H9 (cell line): ENCODE data around the gene FTO. TPM values are rescaled to one million over a fixed set of nuclear protein-coding genes. Genes with fewer than 3 reads are reported as not detected.

Source experiments
- DNase-seq: peaks from one replicate; pipeline ENCODE4 v3.0.0-alpha.2; 2017
- H2AFZ ChIP-seq: one replicate; pipeline ENCODE4 v1.6.1; 2013; ENCODE audit warnings: mild to moderate bottlenecking, low read length, control low read depth, moderate library complexity
- H2AK5ac ChIP-seq: 2 replicates; pipeline ENCODE4 v1.6.1; 2013; ENCODE audit warnings: low read length, control low read depth, mixed read lengths; ENCODE audit not compliant: insufficient read length
- H2BK120ac ChIP-seq: one replicate; pipeline ENCODE4 v1.6.1; 2013; ENCODE audit warnings: low read depth, mild to moderate bottlenecking, low read length, control low read depth, inconsistent platforms; ENCODE audit not compliant: poor library complexity, severe bottlenecking
- H2BK12ac ChIP-seq: 2 replicates; pipeline ENCODE4 v1.6.1; 2013; ENCODE audit warnings: low read length, control low read depth, mixed read lengths, low read depth; ENCODE audit not compliant: insufficient read length
- H2BK15ac ChIP-seq: 2 replicates; pipeline ENCODE4 v1.6.1; 2013; ENCODE audit warnings: low read depth, low read length, control low read depth
- H2BK20ac ChIP-seq: one replicate; pipeline ENCODE4 v1.6.1; 2013; ENCODE audit warnings: low read depth, mild to moderate bottlenecking, low read length, control low read depth, inconsistent platforms; ENCODE audit not compliant: poor library complexity, severe bottlenecking
- H2BK5ac ChIP-seq: 2 replicates; pipeline ENCODE4 v1.6.1; 2013; ENCODE audit warnings: low read length, control low read depth, mixed read lengths; ENCODE audit not compliant: insufficient read length
- H3K14ac ChIP-seq: 2 replicates; pipeline ENCODE4 v1.6.1; 2013; ENCODE audit warnings: low read length, control low read depth; ENCODE audit not compliant: insufficient read depth
- H3K18ac ChIP-seq: 2 replicates; pipeline ENCODE4 v1.6.1; 2013; ENCODE audit warnings: low read depth, mild to moderate bottlenecking, mixed read lengths, low read length, control low read depth; ENCODE audit not compliant: insufficient read length
- H3K23ac ChIP-seq: 2 replicates; pipeline ENCODE4 v1.6.1; 2013; ENCODE audit warnings: low read length, control low read depth, mixed read lengths, low read depth; ENCODE audit not compliant: insufficient read length
- H3K23me2 ChIP-seq: 2 replicates; pipeline ENCODE4 v1.6.1; 2013; ENCODE audit warnings: low read depth, mild to moderate bottlenecking, mixed read lengths, low read length, control low read depth; ENCODE audit not compliant: insufficient read length, poor library complexity, severe bottlenecking
- H3K27ac ChIP-seq: 2 replicates; pipeline ENCODE4 v1.5.1; 2013; ENCODE audit warnings: low read length, control low read depth, mixed read lengths, low read depth; ENCODE audit not compliant: insufficient read length
- H3K27me3 ChIP-seq: 2 replicates; pipeline ENCODE4 v1.6.1; 2013; ENCODE audit warnings: low read length, control low read depth, inconsistent platforms; ENCODE audit not compliant: insufficient read depth
- H3K4ac ChIP-seq: 2 replicates; pipeline ENCODE4 v1.6.1; 2013; ENCODE audit warnings: low read depth, mild to moderate bottlenecking, control low read depth, inconsistent platforms, low read length, moderate library complexity
- H3K4me1 ChIP-seq: 2 replicates; pipeline ENCODE4 v1.6.1; 2013; ENCODE audit warnings: low read length, control low read depth, inconsistent platforms; ENCODE audit not compliant: insufficient read depth
- H3K4me2 ChIP-seq: 2 replicates; pipeline ENCODE4 v1.6.1; 2013; ENCODE audit warnings: low read length, control low read depth, mixed read lengths; ENCODE audit not compliant: insufficient read length, insufficient read depth
- H3K56ac ChIP-seq: 2 replicates; pipeline ENCODE4 v1.6.1; 2013; ENCODE audit warnings: low read depth, mild to moderate bottlenecking, mixed read lengths, low read length, control low read depth; ENCODE audit not compliant: insufficient read length
- H3K79me1 ChIP-seq: 2 replicates; pipeline ENCODE4 v1.6.1; 2013; ENCODE audit warnings: low read depth, mild to moderate bottlenecking, moderate library complexity, low read length, control low read depth, inconsistent platforms; ENCODE audit not compliant: insufficient read depth, poor library complexity, severe bottlenecking
- H3K79me2 ChIP-seq: 2 replicates; pipeline ENCODE4 v1.6.1; 2013; ENCODE audit warnings: low read length, control low read depth, inconsistent platforms; ENCODE audit not compliant: insufficient read depth
- H3K9ac ChIP-seq: 2 replicates; pipeline ENCODE4 v1.6.1; 2013; ENCODE audit warnings: low read length, control low read depth, mixed read lengths; ENCODE audit not compliant: insufficient read length; ENCODE audit errors: extremely low read depth
- H3K9me3 ChIP-seq: one replicate; pipeline ENCODE4 v1.6.1; 2013; ENCODE audit warnings: low read depth, low read length, inconsistent platforms; ENCODE audit not compliant: control insufficient read depth
- H3T11ph ChIP-seq: one replicate; pipeline ENCODE4 v1.6.1; 2013; ENCODE audit warnings: mild to moderate bottlenecking, low read length, control low read depth, inconsistent platforms
- H4K20me1 ChIP-seq: one replicate; pipeline ENCODE4 v1.6.1; 2013; ENCODE audit not compliant: control insufficient read depth, insufficient read length, insufficient read depth
- H4K5ac ChIP-seq: 2 replicates; pipeline ENCODE4 v1.6.1; 2013; ENCODE audit warnings: low read depth, mild to moderate bottlenecking, mixed read lengths, low read length, control low read depth; ENCODE audit not compliant: insufficient read length
- H4K8ac ChIP-seq: replicated peaks from 2 replicates; pipeline ENCODE4 v1.6.1; 2013; ENCODE audit warnings: low read length, control low read depth, mixed read lengths, low read depth; ENCODE audit not compliant: insufficient read length
- H4K91ac ChIP-seq: 2 replicates; pipeline ENCODE4 v1.6.1; 2013; ENCODE audit warnings: low read depth, mild to moderate bottlenecking, moderate library complexity, mixed read lengths, low read length, control low read depth; ENCODE audit not compliant: insufficient read length
- H3K27ac Mint-ChIP-seq, 3 experiments: 2 replicates in 2 of 3; 3 replicates in 1 of 3; pipeline ENCODE4 v1.8.0; 2020 to 2021; ENCODE audit warnings: mixed read lengths in 3 of 3, mild to moderate bottlenecking in 1 of 3, moderate library complexity in 1 of 3
- H3K27me3 Mint-ChIP-seq: 2 replicates; pipeline ENCODE4 v1.8.0; 2021; ENCODE audit warnings: low read depth, mild to moderate bottlenecking, moderate library complexity, mixed read lengths
- H3K36me3 Mint-ChIP-seq, 3 experiments: 2 replicates in 2 of 3; 3 replicates in 1 of 3; pipeline ENCODE4 v1.8.0; 2020 to 2021; ENCODE audit warnings: low read depth in 3 of 3, mixed read lengths in 3 of 3; ENCODE audit not compliant: insufficient read depth in 1 of 3
- H3K4me1 Mint-ChIP-seq, 2 experiments: 2 replicates each; pipeline ENCODE4 v1.8.0; 2020; ENCODE audit warnings: mixed read lengths in 2 of 2
- H3K4me3 Mint-ChIP-seq, 2 experiments: 2 replicates in 1 of 2; 3 replicates in 1 of 2; pipeline ENCODE4 v1.8.0; 2020 to 2021; ENCODE audit warnings: mild to moderate bottlenecking in 2 of 2, mixed read lengths in 2 of 2, moderate library complexity in 1 of 2
- H3K9me3 Mint-ChIP-seq, 2 experiments: 2 replicates in 1 of 2; 3 replicates in 1 of 2; pipeline ENCODE4 v1.8.0; 2020; ENCODE audit warnings: mild to moderate bottlenecking in 2 of 2, mixed read lengths in 2 of 2, moderate library complexity in 1 of 2
- CTCF ChIP-seq: fragments of 200-600 bp; sonication (generic); conservative IDR thresholded peaks from 3 replicates; pipeline ENCODE4 v1.8.0; 2021; ENCODE audit warnings: antibody characterized with exemption, mild to moderate bottlenecking
- WGBS: extraction: QIAGEN DNeasy Blood & Tissue Kit; methylation state at CpG from one replicate; pipeline ENCODE4 v1.1.7; 2013; ENCODE audit warnings: missing lambda C conversion rate, low lambda C conversion rate, mixed read lengths; ENCODE audit not compliant: insufficient read length; ENCODE audit errors: extremely low coverage; 5-methylcytosine and 5-hydroxymethylcytosine counted together
- total RNA-seq: library from RNA; stranded (reverse); gene quantifications from 2 replicates; pipeline ENCODE4 v1.2.1, GENCODE V29; 2021

Gene FTO
- total RNA-seq, 1 experiment from 2014 or later = 67.9 TPM

- no peak overlapping the region for H3K9ac ChIP-seq
- Mint-ChIP-seq H3K9me3 (no peaks in the 10 kb centered on the region), H3K27me3 (no peaks in the 10 kb centered on the region), H3K4me3 (no peak overlapping the region), H3K4me1 (peaks cover 10 to 11% of the 10 kb centered on the region in 2 experiments), H3K27ac (no peak overlapping the region), H3K36me3 (no peaks in the 10 kb centered on the region)
- H3K79me1 ChIP-seq = peaks cover 3% of the 10 kb centered on the region
- H4K20me1 ChIP-seq = no peaks in the 10 kb centered on the region
- H2BK12ac ChIP-seq = no peak overlapping the region
- no peak overlapping the region for H4K5ac ChIP-seq
- H3K18ac ChIP-seq = no peak overlapping the region
- H3K27ac ChIP-seq = no peak overlapping the region
- no peak for DNase-seq
- no peak overlapping the region for H2AK5ac ChIP-seq
- H3T11ph ChIP-seq = no peak overlapping the region
- H2BK5ac ChIP-seq = no peak overlapping the region
- no peaks in the 10 kb centered on the region for H3K27me3 ChIP-seq
- WGBS = no CpG with 5 or more reads among the region's 2 CpGs
- H3K4ac ChIP-seq = no peak overlapping the region
- H3K14ac ChIP-seq = no peak overlapping the region
- H2BK120ac ChIP-seq = no peak overlapping the region
- H3K9me3 ChIP-seq = no peaks in the 10 kb centered on the region
- no peak overlapping the region for H2BK20ac ChIP-seq
- H3K4me2 ChIP-seq = no peak overlapping the region
- H2BK15ac ChIP-seq = no peak overlapping the region
- H2AFZ ChIP-seq = no peak overlapping the region
- H3K23me2 ChIP-seq = no peaks in the 10 kb centered on the region
- TF ChIP-seq CTCF = no peak
- H3K56ac ChIP-seq = no peak overlapping the region
- H3K79me2 ChIP-seq = 0 out of 2 replicates have a peak, but pooled peaks cover 1% of the 10 kb centered on the region
- H4K91ac ChIP-seq = no peak overlapping the region
- no peak overlapping the region for H4K8ac ChIP-seq
- peaks cover 3% of the 10 kb centered on the region; the same call in 1 of the 2 replicates for H3K4me1 ChIP-seq
- H3K23ac ChIP-seq = no peak overlapping the region
Measured at GRCh38 chr16:53712065-53712464, 8.1 kb downstream of the FTO start.
